ENCODE data around the gene DPYD. TPM values are rescaled to one million over a fixed set of nuclear protein-coding genes. Genes with fewer than 3 reads are reported as not detected.

Gene DPYD
- total RNA-seq, 1 donor from 2014 or later = 56.1 TPM

GRCh38 chr1:97844552-97845089 lies 76.2 kb downstream of the DPYD start:
- intact Hi-C loops (cut with micrococcal nuclease) = no loop called here

DNA sequence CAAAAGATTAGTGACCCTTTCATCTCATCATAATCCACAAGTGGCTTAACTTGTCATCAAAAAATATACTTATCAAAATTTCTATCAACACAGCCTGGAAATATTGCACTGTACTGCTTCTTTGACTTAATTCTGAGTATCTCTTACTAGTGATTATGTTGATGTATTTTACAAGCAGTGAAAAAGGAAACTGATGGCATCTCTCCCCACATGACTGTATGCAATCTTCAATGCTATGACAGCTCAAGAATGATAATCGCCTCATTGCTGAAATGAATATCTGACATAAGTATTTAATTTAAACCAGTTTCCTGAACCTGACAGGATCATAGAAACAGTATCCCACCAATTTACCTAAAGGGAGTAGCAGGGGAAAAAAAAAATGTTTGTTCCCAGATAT lies 79.5 kb downstream of the DPYD start:
- intact Hi-C loops (cut with micrococcal nuclease) = no loop called here

GRCh38 chr1:97837161-97837560 lies 83.7 kb downstream of the DPYD start:
- intact Hi-C loops (cut with micrococcal nuclease) = no loop called here

GRCh38 chr1:97834899-97835298 lies 85.9 kb downstream of the DPYD start:
- intact Hi-C loops (cut with micrococcal nuclease) = no loop called here

GRCh38 chr1:97833881-97834280 lies 87.0 kb downstream of the DPYD start:
- intact Hi-C loops (cut with micrococcal nuclease) = no loop called here

DNA sequence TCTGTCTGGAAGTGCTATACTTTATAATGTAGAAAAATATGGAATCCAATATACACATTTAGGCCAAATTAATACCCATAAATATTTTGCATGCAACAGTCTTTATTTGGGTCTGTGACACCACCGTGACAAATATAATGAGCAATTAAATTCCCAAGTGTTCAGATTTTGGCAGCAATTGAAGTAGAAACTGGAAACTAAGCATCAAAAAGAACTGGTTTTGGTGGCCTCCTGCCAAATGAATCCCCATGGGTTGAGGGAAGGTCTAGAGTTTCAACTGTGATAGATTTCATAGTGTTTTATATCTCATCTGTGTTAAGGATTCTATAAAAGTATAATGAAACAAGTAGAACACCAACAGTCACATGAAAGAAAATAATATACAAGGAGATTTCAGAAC lies 88.4 kb downstream of the DPYD start:
- intact Hi-C loops (cut with micrococcal nuclease) = no loop called here

GRCh38 chr1:97827887-97828286 lies 92.9 kb downstream of the DPYD start:
- intact Hi-C loops (cut with micrococcal nuclease) = loop anchor here (10.0 kb wide), 1 partner anchor 217 kb away; no protein-coding TSS in a partner anchor

DNA sequence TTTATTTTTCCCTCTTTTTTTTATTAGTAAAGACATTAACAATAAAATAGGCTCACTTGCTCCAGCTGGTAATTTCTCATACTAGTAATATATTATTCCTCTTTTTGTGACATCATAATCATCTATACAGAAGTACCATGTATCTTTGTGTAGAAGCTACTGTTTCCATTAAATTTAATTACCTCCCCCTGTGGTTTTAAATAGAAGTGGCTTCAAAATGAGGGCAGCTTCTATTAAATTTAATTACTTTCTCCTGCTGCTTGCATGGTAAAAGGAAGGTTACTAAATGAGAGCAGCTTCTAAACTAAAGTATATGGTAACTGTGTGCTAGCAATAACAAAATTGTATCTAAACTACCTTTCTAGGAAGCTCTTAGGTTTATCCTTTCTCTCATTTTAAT lies 94.0 kb downstream of the DPYD start:
- intact Hi-C loops (cut with micrococcal nuclease) = loop anchor here (10.0 kb wide), 1 partner anchor 218 kb away; no protein-coding TSS in a partner anchor

- intact Hi-C loops (cut with micrococcal nuclease) = loop anchor here (10.0 kb wide), 1 partner anchor 220 kb away; no protein-coding TSS in a partner anchor
Measured at GRCh38 chr1:97824624-97825023, 96.2 kb downstream of the DPYD start.

DNA sequence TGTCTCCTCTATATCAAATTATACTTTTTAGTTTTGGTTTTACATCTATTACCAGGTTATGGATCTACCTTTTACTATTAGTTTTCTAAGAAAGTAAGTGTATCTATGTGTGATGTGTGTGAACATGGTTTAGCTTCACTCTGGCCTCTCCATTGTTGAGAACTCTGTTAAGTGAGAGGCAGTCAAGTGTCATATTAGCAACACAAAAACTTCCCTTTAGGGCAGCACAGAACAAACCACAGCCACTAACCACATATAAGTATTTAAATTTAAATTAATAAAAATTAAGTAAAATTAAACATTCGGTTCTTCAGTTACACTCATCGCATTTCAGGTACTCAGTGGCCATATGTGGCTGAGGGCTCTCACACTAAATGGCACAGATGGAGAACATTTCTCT lies 96.6 kb downstream of the DPYD start:
- intact Hi-C loops (cut with micrococcal nuclease) = loop anchor here (10.0 kb wide), 1 partner anchor 221 kb away; no protein-coding TSS in a partner anchor

DNA sequence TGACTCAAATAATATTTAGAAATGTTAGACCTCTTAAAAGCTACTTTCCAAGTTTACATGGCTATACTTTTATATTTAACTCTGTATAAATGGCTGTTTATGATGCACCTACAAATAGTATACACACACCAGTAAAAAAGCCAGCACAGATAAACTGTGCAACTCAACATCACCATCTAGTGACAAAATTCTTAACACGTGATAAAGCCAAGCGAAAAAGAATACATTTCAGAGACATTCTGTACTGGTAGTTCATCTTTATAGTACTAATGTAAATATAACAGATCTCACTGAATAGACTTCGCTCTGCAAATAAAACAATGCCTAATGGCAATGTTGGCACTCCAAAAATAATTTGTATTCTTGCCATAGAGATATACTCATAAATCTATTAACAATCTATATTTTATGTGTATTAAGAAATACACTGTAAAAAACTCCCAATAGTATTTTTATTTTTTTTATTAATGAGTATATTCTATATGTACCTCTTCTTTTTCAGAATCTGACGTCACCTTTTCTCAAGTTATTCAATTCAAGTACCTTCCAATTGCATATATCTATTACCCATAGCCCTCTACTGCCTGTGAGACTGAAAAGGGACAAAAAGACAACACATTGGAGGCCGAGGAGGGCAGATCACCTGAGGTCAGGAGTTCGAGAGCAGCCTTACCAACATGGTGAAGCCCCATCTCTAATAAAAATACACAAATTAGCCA lies 100.2 kb downstream of the DPYD start:
- intact Hi-C loops (cut with micrococcal nuclease) = loop anchor here (2.0 to 10.0 kb wide), 2 partner anchors 224 to 682 kb away; no protein-coding TSS in a partner anchor

DNA sequence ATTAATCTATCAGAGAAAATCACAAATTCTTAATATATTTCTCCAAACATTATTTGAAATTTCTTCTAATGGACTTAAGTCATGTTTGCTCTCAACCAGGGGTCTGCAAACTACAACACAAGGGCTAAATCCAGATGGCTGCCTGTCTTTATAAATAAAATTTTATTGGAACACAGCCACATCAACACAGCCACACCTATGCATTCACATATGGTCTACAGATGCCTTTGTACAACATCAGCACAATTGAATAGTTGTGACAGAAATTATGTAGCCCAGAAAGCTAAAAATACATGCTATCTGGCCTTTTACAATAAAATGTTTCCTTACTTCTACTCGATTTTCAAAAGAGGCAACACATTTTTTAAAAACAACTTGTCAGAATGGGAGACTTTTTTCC lies 103.9 kb downstream of the DPYD start:
- intact Hi-C loops (cut with micrococcal nuclease) = no loop called here

GRCh38 chr1:97814804-97815203 lies 106.0 kb downstream of the DPYD start:
- intact Hi-C loops (cut with micrococcal nuclease) = no loop called here

GRCh38 chr1:97814121-97814520 lies 106.7 kb downstream of the DPYD start:
- intact Hi-C loops (cut with micrococcal nuclease) = no loop called here

DNA sequence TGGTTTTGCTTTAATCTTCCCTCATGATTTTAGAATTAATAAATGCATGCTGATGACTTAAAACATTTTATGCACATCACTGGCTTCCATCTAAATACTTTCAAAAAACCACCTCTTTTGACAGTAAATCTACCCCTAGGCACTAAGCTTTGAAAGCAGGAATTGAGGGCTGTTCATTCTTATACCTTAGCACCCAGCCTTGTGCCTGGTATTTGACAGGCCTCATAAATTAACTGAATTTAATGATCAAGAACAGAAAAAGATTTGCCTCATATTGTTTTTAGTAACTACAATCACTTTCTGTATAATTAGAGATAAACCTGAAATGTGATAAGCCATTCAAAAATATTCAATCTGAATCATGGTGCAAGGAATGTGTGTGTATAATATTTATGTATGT lies 108.8 kb downstream of the DPYD start:
- intact Hi-C loops (cut with micrococcal nuclease) = no loop called here

- intact Hi-C loops (cut with micrococcal nuclease) = no loop called here
Measured at GRCh38 chr1:97806996-97807520, 113.8 kb downstream of the DPYD start.

DNA sequence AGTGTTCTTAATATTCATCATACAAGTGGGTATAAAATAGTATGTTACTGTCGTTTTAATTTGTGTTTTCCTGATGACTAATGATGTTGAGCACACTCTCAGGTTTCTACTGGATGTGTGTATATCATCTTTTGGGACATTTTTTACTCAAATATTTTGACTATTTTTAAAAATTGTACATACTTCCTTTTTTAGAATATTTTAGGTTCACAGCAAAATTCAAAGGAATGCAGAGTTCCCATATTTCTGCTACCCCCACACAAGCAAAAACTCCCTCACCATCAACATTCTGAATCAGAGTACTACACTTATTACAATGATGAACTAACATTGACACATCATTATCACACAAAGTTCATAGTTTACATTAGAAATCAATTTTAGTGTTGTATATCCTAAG lies 114.5 kb downstream of the DPYD start:
- intact Hi-C loops (cut with micrococcal nuclease) = no loop called here

GRCh38 chr1:97805093-97805492 lies 115.7 kb downstream of the DPYD start:
- intact Hi-C loops (cut with micrococcal nuclease) = no loop called here

DNA sequence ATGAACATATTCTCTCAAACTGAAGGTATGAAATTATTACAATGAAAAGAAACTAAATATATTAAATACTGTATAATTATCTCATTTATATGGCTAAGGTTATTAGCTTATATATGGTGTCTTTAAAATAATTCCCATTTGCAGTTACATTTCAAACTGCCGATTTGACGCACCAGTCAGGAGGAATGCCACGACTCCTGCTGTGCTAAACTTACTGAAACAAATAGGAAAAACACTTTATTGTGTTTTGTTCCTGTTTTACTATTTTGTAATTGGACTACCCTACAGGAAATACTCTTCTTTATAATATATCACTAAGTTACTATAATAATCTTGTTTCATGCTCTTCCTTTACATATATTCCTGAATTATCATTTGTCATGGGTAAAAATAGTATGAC lies 117.8 kb downstream of the DPYD start:
- intact Hi-C loops (cut with micrococcal nuclease) = no loop called here

- intact Hi-C loops (cut with micrococcal nuclease) = no loop called here
Measured at GRCh38 chr1:97802011-97802410, 118.8 kb downstream of the DPYD start.

DNA sequence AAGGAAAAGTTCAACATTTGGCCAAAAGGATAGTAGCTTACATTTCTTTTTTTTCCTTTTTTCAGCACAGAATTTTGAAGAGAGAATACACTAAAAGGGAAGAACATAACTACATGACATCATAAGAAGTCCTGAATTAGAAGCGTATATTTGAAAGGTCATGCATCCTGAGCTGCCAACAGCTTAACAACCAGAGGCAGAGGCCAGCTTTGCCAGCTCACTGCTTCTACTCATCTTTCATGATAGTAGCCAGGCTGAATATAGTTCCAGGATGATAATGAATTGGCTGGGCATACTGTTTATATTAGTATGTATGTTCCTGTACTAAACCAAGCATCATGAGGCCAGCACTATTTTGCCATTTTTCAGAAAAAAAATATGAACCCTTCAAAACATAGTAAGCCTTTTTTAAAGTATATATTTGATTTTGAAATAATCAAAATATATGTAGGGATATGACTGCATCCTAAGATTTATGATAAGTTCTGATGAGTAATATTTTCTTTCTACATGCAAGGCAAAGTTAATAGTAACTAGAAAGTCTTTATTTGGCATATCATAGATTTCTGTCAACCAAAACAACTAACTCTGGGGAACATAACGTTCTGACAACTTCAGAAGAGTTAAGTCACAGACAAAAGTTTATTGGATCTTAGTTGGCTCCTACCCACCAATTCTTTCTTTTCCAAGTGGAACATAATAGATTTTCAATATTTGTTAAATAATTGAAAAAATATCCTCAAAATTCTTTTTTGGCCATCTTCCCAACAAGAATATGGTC lies 123.2 kb downstream of the DPYD start:
- intact Hi-C loops (cut with micrococcal nuclease) = no loop called here

DNA sequence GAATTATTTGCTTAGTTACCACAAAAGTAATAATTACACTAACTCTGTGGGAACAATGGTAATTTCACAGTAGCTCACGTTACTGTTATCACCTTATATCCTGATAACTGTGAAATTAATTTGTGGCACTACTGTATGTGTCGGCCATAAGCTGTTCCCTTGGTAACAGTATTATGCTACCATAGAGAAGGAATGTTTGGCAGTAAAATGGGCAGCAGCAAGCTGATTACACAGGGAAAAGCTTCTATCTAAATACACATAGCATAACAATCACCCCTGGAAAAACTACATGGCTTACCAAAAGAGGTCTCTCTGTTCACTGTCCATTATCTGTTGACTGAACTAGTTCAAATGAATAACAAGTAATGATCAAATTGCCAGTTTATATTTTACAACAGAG lies 124.1 kb downstream of the DPYD start:
- intact Hi-C loops (cut with micrococcal nuclease) = no loop called here
